Neural cell (in vitro differentiated cells): Measurements from ENCODE around the gene TRABD2B.

Experiments used
- EP300 ChIP-seq: fragments of 450-650 bp; conservative IDR thresholded peaks from 2 replicates; pipeline ENCODE4 v1.6.1; 2014; ENCODE audit warnings: antibody characterized with exemption, mild to moderate bottlenecking, moderate library complexity; ENCODE audit not compliant: poor library complexity, severe bottlenecking
- EZH2 ChIP-seq: fragments of 200-600, 300-800 bp; shearing (Covaris generic), sonication (generic); IDR thresholded peaks from 2 replicates; pipeline ENCODE4 v1.6.1; 2014; ENCODE audit warnings: antibody characterized with exemption, low read length, borderline replicate concordance, mild to moderate bottlenecking; ENCODE audit not compliant: insufficient read depth, poor library complexity, severe bottlenecking

- TF ChIP-seq EP300 (no peak), EZH2 (no peak)
These were observed 62.9 kb downstream of the TRABD2B start for GRCh38 chr1:47934243-47934805.
